ENCODE measurements around the gene SHF.
"Not testable (repeated sequence)": the region's sequence is repeated elsewhere in the genome, so short reads cannot be mapped to it uniquely, and the experiment has no call there.

The SHF gene

DNA sequence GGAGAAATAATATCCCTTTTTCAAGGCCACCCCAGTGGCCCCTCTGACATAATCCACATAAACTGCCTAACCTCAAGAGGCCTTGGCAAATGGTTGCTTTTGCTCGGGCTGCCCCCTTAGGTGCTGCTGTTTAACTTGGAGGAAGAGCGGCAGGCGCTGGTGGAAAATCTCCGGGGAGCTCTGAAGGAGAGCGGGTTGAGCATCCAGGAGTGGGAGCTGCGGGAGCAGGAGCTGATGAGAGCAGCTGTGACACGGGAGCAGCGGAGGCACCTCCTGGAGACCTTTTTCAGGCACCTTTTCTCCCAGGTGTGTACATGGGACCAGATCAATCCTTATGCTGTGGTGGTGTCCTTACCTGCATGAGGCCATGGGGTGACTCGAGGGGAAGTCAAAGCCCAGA, 43.0 kb downstream of the SHF start:
- FAIRE-seq, result no peak

DNA sequence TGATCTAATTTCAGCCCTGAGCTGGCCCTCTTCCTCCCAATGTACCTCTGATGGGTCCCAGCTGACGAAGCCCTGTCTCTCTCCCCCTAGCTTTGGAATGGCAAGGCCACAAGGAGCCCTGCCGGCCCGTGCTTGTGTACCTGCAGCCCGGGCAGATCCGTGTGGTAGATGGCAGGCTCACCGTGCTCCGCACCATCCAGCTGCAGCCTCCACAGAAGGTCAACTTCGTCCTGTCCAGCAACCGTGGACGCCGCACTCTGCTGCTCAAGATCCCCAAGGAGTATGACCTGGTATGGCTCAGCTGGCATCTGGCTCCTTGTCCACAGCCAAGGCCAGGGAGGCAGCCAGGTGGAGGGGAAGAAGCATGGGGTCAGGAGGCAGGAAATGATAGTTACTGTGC, 43.8 kb downstream of the SHF start:
- no peak for FAIRE-seq

DNA sequence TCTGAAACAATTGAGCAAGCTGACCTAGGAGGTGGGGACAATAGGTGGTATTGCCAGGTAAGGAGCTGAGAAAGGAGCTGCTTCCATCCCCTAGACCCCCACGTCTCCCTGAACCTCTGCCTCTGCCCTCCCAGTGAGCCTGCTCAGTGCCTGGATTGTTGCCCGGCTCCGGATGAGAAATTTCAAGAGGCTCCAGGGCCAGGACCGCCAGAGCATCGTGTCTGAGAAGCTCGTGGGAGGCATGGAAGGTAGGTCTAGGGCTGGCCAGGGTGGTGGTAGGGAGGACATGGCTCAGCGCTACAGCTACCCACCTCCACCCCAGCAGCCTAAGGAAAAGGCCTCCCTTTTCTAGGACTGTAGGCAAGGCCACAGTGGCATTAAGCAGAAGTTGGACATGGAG, 44.7 kb downstream of the SHF start:
- no peak for FAIRE-seq

DNA sequence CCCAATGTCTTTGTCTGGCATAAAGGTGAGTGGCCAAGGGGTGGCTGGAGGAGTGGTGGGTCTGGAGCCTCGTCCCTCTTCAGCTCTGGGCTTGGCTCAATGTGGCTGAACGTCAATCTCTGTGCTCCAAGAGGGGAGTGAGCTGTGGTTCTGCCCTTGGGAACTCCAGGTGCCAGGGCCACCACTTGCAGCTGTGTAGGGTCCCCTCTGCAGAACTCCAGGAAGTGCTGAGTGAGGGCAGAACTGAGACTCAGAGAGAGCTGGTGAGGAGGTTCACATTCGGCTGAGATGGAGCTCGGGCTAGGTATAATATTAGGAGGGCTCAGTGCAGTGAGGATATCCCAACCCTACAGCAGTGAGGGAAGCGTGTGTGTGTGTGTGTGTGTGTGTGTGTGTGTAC, 46.4 kb downstream of the SHF start:
- no peak for FAIRE-seq

DNA sequence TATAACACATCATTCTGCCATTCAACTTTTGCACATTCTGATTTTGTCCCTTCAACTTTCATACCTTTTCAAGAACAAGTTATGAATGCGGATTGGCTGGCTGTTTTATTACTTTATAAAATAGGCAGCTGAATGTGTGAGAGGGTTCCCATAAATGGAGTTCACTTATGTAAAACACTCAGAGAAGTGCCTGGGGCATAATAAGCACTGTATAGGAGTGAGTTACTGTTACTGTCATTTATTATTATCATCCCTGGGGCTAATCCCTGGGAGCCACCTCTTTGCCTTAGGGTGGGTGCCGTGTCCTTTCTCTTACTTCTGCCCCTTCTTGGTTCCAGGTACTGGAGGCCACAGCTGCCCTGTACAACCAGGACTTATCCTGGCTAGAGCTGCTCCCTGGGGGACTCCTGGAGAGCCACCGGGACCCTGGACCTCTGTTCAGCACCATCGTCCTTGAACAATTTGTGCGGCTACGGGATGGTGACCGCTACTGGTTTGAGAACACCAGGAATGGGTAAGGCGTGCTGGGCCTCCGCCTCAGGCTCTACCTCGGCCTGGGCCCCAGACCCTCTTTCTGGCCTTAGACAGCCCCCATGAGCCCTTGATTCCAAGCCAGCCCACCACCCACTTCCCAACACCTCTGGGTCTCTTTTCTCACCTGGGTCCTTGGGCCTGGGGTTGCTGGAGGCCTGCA, 47.1 kb downstream of the SHF start:
- FAIRE-seq, result no peak

DNA sequence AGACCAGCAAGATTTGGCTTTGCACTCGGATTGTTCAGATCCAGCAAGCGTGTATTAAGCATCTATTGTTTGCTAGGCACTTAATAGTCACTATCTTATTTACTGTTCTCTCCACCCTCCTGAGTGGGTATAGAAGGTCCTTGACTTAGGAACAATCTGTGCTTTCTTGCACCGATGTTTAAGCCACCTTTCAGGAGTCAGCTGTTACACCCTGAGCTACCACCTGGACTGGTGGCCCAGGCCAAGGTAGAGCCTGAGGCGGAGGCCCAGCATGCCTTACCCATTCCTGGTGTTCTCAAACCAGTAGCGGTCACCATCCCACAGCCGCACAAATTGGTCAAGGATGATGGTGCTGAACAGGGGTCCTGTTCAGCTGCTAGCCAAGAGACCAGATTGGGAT, 48.0 kb downstream of the SHF start:
- no peak for FAIRE-seq

DNA sequence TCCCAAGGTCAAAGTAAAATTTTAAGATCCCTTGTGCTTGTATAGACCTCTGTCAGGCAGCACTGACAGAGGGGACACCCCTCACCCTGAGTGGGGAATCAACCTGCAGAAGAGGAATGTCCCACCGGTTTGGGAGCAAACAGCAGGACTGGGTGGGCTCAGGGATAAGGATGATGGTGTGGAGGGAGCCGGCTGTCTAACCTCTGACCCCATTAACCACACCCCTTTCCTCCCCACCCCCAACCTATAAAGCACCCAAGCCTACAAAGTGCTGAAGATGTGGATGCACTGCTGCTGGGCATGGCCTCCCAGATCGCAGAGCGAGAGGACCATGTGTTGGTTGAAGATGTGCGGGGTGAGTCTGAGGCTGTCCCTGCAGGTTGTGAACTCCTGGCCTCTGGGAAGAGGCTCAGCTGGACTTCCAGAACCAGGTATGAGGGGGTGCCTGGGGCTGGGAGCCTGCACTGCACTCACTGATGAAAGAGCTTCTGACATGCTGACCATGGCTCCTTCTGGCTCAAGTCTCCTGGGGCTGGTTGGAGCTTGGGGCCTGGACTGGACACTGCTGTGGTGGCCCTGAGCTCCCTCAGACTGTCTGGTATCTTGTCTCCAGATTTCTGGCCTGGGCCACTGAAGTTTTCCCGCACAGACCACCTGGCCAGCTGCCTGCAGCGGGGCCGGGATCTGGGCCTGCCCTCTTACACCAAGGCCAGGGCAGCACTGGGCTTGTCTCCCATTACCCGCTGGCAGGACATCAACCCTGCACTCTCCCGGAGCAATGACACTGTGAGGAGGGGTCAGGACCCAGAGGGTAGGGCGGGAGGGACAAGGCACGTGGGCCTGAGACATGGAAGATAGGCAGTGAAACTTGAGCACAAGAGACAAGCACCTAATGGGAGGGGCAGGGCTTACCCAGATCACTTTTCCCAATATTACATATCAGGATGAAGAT, 48.7 kb downstream of the SHF start:
- FAIRE-seq, result no peak

DNA sequence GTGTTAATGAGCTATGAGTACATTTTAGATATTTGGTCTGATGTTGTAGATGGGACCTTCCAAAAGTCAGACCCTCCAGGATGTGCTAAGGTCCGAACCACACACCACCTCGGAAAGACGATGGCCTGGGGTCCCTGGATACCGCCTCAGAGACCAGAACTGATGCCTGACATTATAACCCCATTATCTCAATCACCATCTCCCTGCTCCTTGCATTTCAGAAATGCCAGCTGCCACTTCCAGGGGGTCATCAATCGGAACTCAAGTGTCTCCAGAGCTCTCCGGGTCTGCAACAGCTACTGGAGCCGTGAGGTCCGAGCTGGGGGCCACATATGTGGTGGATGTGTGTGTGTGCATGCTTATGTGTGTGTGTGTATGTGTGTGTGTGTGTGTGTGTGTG, 50.1 kb downstream of the SHF start:
- no peak for FAIRE-seq

DNA sequence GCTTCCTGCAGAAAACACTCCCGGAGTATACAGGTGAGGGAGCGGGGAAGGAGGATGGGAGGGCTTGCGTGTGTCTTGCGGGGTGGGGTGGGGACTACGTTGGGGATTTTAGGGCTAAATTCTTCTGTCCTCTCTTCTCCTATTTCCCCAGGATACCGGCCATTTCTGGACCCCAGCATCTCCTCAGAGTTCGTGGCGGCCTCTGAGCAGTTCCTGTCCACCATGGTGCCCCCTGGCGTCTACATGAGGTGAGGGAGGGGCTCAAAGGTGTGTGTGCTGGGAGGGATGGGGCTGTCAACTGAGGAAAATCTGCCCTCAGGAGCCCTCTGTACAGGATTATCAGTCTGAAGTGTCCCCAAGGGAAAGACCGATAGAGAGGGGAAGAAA, 51.4 kb downstream of the SHF start:
- no peak for FAIRE-seq

DNA sequence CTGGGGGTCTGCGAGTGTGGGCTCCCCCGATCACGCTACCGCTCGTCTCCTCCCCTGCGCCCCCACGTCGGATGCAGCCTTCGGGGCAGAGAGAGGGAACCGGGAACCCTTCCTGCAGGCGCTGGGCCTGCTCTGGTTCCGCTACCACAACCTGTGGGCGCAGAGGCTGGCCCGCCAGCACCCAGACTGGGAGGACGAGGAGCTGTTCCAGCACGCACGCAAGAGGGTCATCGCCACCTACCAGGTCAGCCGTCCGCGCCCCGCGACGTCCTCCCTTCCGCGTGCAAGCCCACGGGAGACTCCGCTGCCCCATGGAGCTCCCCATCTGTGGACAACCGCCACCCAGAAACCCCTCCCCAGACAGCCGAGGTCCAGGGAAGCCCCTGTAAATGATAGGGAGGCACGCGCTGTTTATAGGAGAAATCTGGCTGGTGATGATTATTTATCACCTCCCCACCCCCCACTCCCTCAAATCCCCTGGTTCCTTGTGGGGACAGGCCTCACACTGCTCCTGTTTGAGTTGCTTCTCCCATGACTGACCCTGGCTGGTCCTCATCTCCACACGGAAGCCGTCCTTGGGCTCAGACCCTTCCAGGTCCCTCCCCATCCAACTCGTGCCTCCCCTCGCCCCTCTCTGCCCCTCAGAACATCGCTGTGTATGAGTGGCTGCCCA, 51.9 kb downstream of the SHF start:
- not testable (repeated sequence) for FAIRE-seq

DNA sequence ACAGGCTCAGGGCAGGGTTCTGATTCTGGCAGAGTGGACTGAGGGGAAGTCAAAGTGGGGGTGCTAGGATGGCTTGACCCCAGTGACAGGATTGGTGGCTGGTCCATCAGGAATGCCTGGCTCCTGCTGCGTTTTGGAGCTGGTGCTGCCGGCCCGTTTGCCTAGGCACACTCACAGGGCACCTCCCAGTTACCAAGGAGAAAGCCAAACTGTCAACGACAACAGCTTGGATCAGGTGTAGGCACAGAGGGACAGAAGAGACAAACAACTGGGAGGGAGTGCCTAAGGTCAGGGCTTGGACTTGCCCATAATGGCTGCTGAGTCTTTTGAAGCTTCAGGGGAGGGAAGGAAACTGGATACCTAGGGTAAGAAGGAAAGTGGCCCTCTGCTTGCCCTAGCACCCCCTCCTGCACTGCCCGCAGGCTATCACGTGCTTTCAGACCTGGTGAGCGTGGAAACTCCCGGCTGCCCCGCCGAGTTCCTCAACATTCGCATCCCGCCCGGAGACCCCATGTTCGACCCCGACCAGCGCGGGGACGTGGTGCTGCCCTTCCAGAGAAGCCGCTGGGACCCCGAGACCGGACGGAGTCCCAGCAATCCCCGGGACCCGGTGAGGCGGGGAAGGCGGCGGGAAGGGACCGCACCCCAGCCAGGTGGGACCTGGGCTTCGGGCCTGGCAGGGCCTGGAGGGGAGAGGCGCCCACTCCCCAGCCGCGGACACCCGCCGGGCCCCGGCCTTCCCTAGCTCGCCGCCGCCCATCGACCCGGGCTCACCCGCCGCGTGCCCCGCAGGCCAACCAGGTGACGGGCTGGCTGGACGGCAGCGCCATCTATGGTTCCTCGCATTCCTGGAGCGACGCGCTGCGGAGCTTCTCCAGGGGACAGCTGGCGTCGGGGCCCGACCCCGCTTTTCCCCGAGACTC, 52.8 kb downstream of the SHF start:
- FAIRE-seq, result no peak

DNA sequence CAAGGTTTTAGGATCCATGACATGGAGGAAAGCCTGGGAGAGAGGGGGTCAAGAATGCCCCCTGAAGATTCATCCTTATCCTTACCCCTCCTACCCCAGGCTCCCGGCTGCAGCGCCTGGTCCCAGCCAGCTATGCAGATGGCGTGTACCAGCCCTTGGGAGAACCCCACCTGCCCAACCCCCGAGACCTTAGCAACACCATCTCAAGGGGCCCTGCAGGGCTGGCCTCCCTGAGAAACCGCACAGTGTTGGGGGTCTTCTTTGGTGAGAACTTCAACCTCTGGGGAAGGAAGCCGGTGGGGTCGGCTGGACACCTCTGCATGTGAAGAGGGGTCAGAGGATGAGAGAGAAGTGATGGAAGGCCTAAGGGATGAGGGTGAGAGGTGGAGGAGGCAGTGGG, 53.7 kb downstream of the SHF start:
- FAIRE-seq, result no peak

DNA sequence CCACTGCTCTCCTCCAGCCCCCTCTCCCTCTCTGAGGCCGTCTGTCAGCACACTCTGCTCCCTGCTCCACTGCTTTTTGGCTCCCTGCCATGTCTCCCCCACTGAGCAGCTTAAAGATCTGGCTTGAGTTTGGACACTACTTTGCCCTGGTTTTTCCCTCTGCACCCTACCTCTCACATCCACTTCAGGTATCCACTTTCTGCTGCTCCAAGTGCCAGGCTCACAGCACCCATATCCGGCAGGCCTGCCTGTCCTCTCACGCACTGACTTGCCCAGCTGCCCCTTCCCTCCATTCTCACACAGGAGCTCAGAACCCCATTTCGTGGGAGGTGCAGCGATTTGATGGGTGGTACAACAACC, 54.2 kb downstream of the SHF start:
- FAIRE-seq, result no peak

DNA sequence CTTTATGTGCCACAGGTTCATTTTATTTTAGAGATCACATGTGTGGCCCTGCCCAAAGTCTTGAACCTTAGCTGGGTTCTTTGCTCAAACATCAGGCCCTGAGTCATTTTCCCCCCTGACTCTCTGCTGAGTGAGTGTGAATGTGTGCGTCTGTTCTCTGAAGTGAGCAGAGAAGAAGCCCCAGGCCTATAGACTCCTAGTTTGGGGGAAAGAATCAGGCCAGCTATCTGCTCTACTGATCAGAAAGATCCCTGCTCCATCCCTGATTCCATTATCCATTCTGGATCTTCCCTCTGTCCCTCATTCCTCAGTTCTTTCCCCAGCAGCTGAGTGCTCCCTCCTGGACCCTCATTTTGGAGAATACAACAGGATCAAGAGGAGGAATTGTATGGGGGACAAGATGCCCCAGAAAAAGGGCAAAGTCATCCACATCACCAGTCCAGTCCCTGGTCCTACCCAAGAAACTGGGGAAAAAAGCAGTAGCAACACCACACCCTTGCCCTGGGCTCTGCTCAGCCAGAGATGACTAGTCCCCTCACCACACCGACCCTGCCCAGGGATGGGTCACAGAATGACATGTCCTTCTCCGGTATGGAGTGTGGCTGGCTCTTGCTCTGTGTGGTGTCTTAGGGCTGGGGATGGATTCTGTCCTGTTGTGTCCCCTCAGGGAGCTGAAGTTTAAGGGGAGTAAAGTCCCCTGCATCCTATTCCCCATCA, 54.8 kb downstream of the SHF start:
- FAIRE-seq, result no peak

DNA sequence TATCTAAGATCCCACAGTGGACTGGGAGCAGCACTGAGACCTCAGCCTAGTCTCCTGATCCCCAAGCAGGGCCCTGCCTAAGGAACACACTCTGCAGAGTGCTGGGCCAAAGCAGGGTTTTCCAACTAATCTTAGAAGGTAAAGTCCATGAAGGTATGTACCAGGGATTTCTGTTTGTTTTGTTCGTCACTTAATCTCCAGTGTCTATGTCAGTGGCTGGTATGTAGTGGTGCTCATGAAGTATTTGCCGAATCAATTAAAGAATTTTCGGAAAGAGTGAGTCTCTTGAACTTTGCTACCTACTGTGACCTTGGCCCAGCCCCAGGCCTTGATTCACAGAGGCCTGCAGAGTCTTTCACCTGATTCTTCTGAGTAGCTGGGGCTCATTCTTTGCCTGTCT, 56.3 kb downstream of the SHF start:
- no peak for FAIRE-seq

DNA sequence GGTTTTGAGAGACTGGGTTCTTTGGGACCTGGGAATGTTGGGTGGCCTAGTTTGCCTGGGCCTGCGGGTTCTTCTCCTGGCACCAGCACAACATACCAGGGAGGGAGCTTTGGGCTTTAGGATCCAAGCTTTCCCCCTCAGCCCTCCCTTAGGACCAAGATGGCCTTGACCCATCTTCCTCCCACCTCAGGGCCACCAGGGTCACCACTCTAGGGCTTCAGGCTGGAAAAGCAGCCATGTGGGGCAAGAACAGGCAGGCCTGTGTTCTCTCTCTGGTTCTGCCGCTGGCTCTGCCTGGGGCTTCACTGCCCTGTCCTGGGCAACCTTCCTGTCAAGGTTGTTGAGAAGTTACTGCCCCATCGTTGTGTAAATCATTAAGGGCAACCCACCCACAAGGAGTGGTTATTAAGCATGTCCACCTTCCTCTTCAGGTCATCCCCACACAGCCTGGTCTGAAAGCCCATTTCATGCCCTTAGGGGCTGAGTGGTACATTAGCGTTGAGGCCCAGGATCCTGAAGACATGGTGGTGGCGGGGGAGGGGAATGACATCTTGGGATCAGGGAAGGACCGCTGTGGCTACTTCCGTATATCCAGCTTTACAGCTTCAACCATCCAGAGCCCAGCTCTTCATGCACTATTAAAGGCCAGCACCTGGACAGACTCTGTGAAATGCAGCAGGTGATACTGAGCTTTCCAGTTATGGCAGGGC, 57.3 kb downstream of the SHF start:
- no peak for FAIRE-seq

DNA sequence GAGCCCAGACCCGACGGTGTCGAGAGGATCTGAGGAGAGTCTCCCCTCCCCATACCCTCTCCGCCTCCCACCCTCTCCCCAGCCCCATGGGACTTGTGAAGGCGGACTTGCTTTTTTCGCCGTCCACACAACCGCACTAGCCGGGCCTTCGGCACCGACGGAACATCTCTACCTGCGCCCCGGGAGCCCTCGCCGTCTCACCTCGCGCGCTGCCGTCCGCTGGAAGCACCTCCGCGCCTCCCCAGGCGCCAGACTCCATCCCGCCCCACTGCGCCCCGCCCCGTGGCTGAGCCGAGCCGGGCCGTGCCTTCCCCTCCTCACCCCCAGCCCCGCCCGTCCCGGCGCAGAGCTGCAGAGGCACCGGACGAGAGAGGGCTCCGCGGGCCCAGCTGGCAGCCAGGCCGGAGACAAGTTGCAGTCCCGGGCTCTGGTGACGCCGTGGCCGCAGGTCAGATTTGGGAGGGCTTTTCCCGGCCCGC, 58.1 kb downstream of the SHF start, which contains the start of the genes DUOX1 and DUOXA1:
Gene DUOX1, plus strand, starts transcription at position 344 of the 479 bp plus-strand sequence. CDS start 1,973 bp downstream, outside the sequence.
Gene DUOXA1, minus strand, starts transcription at position 229 of the 479 bp plus-strand sequence. CDS start 6,865 bp downstream, outside the sequence.
- no peak for FAIRE-seq

DNA sequence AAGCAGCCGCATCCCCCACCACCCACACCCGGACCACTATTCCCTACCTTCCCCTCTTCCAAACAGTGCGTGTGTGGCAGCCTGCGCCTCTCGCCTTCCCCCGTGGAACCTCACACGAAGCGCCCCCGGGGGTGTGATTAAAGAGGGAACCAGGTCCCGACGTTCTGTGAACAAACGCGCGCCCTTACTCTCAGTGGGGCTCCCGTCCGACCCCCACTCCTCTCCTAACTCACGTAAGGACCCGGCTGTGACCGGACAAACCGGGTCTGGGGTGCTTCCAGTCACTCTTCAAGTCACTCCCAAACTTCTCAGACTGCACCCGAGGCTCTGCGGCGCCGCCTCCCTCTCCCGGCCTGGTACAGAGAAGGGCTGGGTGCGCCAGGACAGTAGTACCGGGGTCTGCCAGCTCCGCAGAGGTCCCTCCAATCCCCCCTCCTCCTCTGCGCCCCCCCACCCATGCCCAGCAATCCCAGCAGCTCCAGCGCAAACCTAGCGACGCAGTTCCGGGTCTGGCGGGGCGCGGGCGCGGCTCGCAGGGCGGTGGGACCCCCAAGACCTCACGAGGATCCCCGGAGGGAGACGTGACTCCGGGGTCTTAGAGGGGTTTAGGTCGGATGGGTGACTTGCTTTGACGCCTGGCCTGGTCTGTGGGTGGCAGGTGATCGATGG, 58.7 kb downstream of the SHF start:
- no peak for FAIRE-seq

DNA sequence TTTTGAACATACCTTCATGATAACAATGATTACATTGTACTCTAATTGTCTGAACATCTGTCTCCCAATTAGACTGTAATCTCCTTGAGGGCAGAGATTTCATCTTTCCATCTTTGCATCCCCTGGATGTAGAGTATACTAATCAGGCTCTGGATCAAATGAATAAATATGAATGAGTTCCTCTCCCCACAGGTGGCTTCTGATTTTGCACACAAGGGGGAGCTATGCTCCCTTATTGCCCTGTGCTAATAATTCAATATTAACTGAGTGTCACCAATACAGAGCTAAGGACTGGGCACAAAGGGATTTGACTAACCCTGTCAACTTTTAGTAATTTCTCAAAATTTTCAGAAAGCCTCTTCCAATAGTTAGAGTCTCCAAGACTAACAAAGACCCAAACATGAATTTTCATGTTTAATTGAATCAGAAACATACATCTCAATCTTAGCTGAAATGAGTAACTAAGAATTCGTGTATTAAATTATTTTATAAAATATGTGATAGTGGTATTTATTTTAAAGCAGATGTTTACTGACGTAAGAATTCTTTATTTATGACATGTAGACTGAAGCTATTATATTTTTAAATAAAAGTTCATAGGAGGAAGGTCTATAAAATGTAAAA, 61.1 kb downstream of the SHF start:
- no peak for FAIRE-seq

DNA sequence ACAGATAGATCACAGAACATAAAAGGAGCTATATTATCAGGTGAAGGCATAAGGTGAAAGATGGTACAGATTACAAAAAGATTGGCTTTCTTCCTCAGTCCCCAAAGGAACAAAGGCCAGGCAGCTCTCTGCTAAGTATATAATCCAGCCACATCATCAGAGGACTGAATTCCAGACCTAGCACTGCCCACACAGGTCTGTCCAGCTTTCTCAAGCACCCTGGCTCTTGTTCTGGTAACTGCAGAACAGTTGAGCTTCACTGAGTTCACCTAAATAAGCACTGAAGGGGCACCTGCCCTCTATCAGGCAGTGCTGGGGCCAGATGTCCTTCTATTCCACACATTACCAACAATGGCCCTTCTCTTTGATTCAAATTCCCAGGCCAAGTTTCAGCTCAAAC, 64.4 kb downstream of the SHF start:
- FAIRE-seq, result no peak
